Mammary epithelial cell (primary cell): Measurements from ENCODE around the gene NUP93.

Source experiments
- CTCF ChIP-seq, 2 donors: IDR thresholded peaks in 1 of 2; conservative IDR thresholded peaks in 1 of 2; 2 replicates each; pipeline ENCODE4 v1.5.1; 2011 to 2012; ENCODE audit warnings: inconsistent platforms in 2 of 2, low read length in 2 of 2, mild to moderate bottlenecking in 2 of 2, control low read depth in 1 of 2, low read depth in 1 of 2; ENCODE audit not compliant: insufficient read depth in 1 of 2; ENCODE audit errors: extremely low read depth in 1 of 2
- EZH2 ChIP-seq: IDR thresholded peaks from 2 replicates; pipeline ENCODE4 v1.6.1; 2012; ENCODE audit warnings: low read length, inconsistent platforms, borderline replicate concordance

GRCh38 chr16:56722200-56722842 is 7.6 kb upstream of the NUP93 start:
- TF ChIP-seq CTCF (conservative IDR thresholded peaks at IDR 0.05 in 1 of 2, IDR thresholded peaks at IDR 0.05 in 1 of 2; ENCODE audit: extremely low read depth in 1 of 2, insufficient read depth in 1 of 2, low read depth in 1 of 2, low read length in 2 of 2), result no peak
- no peak for TF ChIP-seq EZH2
